ENCODE measurements around the gene E2F8. TPM values are rescaled to one million over a fixed set of nuclear protein-coding genes. Genes with fewer than 3 reads are reported as not detected.

E2F8 gene
- total and polyA plus RNA-seq, 2 donors (not counting 3 experiments of a cell fraction or from before 2014, with no cell fraction given) = 6.5 to 19.1 TPM

GRCh38 chr11:19181531-19182261, 59.0 kb downstream of the E2F8 start:
- Histone ChIP-seq H2AFZ (ENCODE audit: low read depth, low read length) (no peak overlapping the region), H3K4me1 (ENCODE audit: control insufficient read depth, extremely low read depth, insufficient read depth, low read length) (no peaks in the 10 kb centered on the region), H3K9me1 (replicated peaks; ENCODE audit: control insufficient read depth, extremely low read depth, insufficient read depth, low read length) (no peaks in the 10 kb centered on the region), H3K79me2 (ENCODE audit: control insufficient read depth, insufficient read depth, low read length) (no peaks in the 10 kb centered on the region), H3K4me2 (ENCODE audit: insufficient read depth, low read length) (no peak overlapping the region), H3K27ac (ENCODE audit: insufficient read depth, low read depth, low read length) (no peak overlapping the region), H3K27me3 (ENCODE audit: control insufficient read depth in 2 of 2, insufficient read depth in 2 of 2, low read length in 2 of 2) (no peaks in the 10 kb centered on the region), H3K4me3 (replicated peaks in 1 of 3; ENCODE audit: insufficient read depth in 1 of 3, low read depth in 1 of 3, low read length in 3 of 3) (no peak overlapping the region), H3K9me3 (replicated peaks; ENCODE audit: control insufficient read depth, insufficient read depth, low read length) (no peaks in the 10 kb centered on the region), H3K36me3 (ENCODE audit: control insufficient read depth in 2 of 2, extremely low read depth in 1 of 2, insufficient read depth in 2 of 2, low read length in 2 of 2) (peaks cover 0 to 7% of the 10 kb centered on the region in 2 experiments), H4K20me1 (replicated peaks; ENCODE audit: control insufficient read depth, extremely low read depth, insufficient read depth, low read length) (no peaks in the 10 kb centered on the region), H3K9ac (replicated peaks; ENCODE audit: extremely low read depth, insufficient read depth, low read length) (no peak overlapping the region)
- DNase-seq (ENCODE audit: low read depth, low spot score) (no peak), FAIRE-seq (no peak)
- BruUV-seq (replicated peaks) = no TSS peak
- ChIA-PET CTCF (interaction anchor here (1.0 to 1.8 kb wide), 3 partner anchors 12 to 111 kb away, joined by 4 to 6 read pairs (median 5); no protein-coding TSS in a partner anchor), POLR2A (no interaction called here)
- TF ChIP-seq CTCF (IDR thresholded peaks at IDR 0.05; ENCODE audit: extremely low read depth in 1 of 2, insufficient read depth in 1 of 2, low read depth in 1 of 2, low read length in 2 of 2) (no peak), JUN (IDR thresholded peaks at IDR 0.05; ENCODE audit: borderline replicate concordance, insufficient read depth, insufficient read length, low read depth) (no peak), FOS (IDR thresholded peaks at IDR 0.05; ENCODE audit: borderline replicate concordance, insufficient read depth, low read length) (no peak), GATA2 (IDR thresholded peaks at IDR 0.05; ENCODE audit: insufficient read depth, insufficient read length, low read depth, low read length) (no peak)
- intact Hi-C loops (cut with micrococcal nuclease) (no loop called here), dilution Hi-C loops (cut with MboI; ENCODE audit: extremely low pct_ligation_motif_present, low sequenced_read_pairs) (no loop called here)

All from endothelial cell of umbilical vein (primary cell).